HepG2 (cell line): ENCODE results near the gene KLHL18. TPM values are rescaled to one million over a fixed set of nuclear protein-coding genes. Genes with fewer than 3 reads are reported as not detected.

Source experiments
- ETV5 ChIP-seq: IDR thresholded peaks from 2 replicates; pipeline ENCODE4 v1.6.1; 2018; ENCODE audit warnings: missing biosample characterization, missing genetic modification reagents, inconsistent platforms, borderline replicate concordance
- FOXA3 ChIP-seq: IDR thresholded peaks from 2 replicates; pipeline ENCODE4 v1.6.1; 2016; ENCODE audit warnings: missing genetic modification reagents, missing compliant biosample characterization
- FOXO1 ChIP-seq: sonication (generic); formaldehyde crosslinking; IDR thresholded peaks from 2 replicates; pipeline ENCODE4 v1.4.0; 2020; ENCODE audit warnings: missing genetic modification reagents
- HOXA5 ChIP-seq: sonication (generic); formaldehyde crosslinking; IDR thresholded peaks from 2 replicates; pipeline ENCODE4 v1.4.0; 2020; ENCODE audit warnings: missing genetic modification reagents
- KDM5A ChIP-seq: fragments of 200-600 bp; sonication (generic); IDR thresholded peaks from 2 replicates; pipeline ENCODE4 v1.7.0; 2018; ENCODE audit warnings: antibody characterized with exemption, mild to moderate bottlenecking, low read length, borderline replicate concordance
- MIXL1 ChIP-seq: IDR thresholded peaks from 2 replicates; pipeline ENCODE4 v1.6.1; 2016
- MTA1 ChIP-seq: sonication (generic); formaldehyde crosslinking; IDR thresholded peaks from 2 replicates; pipeline ENCODE4 v1.4.0; 2020; ENCODE audit warnings: missing genetic modification reagents, mild to moderate bottlenecking, borderline replicate concordance
- RAD21 ChIP-seq: fragments of 450-650 bp; formaldehyde crosslinking; IDR thresholded peaks from 2 replicates; pipeline ENCODE4 v1.5.0; 2020; ENCODE audit warnings: mild to moderate bottlenecking
- polyA plus RNA-seq, 8 experiments: library from polyadenylated mRNA; depleted of rRNA in 3 of 8; stranded (reverse) in 7 of 8; unstranded in 1 of 8; fragments of >200 nt; fragmentation: Illumina TruSeq in 4 of 8; extraction: Trizol in 4 of 8; gene quantifications; 2 replicates each; pipeline versions ENCODE4 v1.2.1 to v1.2.3, GENCODE V29; 2011 to 2016; ENCODE audit warnings: low read depth in 4 of 8, missing spikeins in 1 of 8, mixed read lengths in 1 of 8; ENCODE audit not compliant: insufficient read depth in 1 of 8
- total RNA-seq, 5 experiments: library from RNA; depleted of rRNA; stranded (reverse); fragments of >200 nt; fragmentation: Illumina TruSeq; extraction: Trizol; gene quantifications; 2 replicates each; pipeline ENCODE4 v1.2.3, GENCODE V29; 2016; ENCODE audit warnings: low read depth in 1 of 5
- TF ChIP-seq, protein P1 (sequence below): sonication (generic); formaldehyde crosslinking; IDR thresholded peaks from 2 replicates; pipeline ENCODE4 v1.4.0; 2020; ENCODE audit warnings: mild to moderate bottlenecking, missing genetic modification reagents
- TF ChIP-seq, protein P2 (sequence below): sonication (generic); formaldehyde crosslinking; IDR thresholded peaks from 2 replicates; pipeline ENCODE4 v1.8.0; 2022; ENCODE audit warnings: mild to moderate bottlenecking, missing genetic modification reagents, moderate library complexity
- TF ChIP-seq, protein P3 (sequence below): sonication (generic); formaldehyde crosslinking; IDR thresholded peaks from 2 replicates; pipeline ENCODE4 v1.5.1; 2020; ENCODE audit warnings: mild to moderate bottlenecking, missing genetic modification reagents

KLHL18 gene
- total and polyA plus RNA-seq, 2 of the 13 experiments (the other 11 are each of a cell fraction or from before 2014, with no cell fraction given), result 17.5 to 18.8 TPM

DNA sequence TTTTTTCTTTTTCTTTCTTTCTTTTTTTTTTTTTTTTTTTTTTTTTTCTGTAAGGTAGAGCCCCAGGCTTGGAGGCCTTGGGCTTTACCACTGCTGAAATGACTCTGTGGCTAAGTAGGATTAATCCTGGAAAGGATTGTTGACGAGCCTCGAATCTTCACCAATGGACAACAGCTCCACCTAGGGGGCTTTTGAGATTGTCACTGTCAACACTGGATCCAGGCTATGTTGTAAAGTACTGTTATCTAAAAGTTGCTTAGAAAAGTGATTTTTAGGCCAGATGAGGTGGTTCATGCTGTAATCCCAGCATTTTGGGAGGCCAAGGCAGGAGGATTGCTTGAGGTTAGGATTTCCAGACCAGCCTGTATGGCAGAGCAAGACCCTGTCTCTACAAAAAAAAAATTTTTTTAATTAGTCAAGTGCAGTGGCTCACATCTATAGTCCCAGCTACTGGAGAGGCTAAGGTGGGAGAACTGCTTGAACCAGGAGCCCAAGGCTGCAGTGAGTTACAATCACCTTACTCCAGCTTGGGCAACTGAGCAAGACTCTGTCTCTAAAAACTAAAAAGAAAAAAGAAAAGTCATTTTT is 41.6 kb downstream of the KLHL18 start (continued):
- TF ChIP-seq, protein P1, sequence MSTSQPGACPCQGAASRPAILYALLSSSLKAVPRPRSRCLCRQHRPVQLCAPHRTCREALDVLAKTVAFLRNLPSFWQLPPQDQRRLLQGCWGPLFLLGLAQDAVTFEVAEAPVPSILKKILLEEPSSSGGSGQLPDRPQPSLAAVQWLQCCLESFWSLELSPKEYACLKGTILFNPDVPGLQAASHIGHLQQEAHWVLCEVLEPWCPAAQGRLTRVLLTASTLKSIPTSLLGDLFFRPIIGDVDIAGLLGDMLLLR, result no peak
- TF ChIP-seq FOXO1 (CRISPR knock-in tag) (peak; percentile 57; the same call in 1 of the 2 replicates), MIXL1 (CRISPR knock-in tag) (0 out of 2 replicates have a peak, but pooled peaks have one; percentile 37), ETV5 (CRISPR knock-in tag) (no peak), HOXA5 (CRISPR knock-in tag) (no peak), MTA1 (CRISPR knock-in tag) (no peak), FOXA3 (CRISPR knock-in tag) (peak; percentile 75), RAD21 (CRISPR knock-in tag) (peak; percentile 73), KDM5A (0 out of 2 replicates have a peak, but pooled peaks have one; percentile 22)
- TF ChIP-seq, protein P2, sequence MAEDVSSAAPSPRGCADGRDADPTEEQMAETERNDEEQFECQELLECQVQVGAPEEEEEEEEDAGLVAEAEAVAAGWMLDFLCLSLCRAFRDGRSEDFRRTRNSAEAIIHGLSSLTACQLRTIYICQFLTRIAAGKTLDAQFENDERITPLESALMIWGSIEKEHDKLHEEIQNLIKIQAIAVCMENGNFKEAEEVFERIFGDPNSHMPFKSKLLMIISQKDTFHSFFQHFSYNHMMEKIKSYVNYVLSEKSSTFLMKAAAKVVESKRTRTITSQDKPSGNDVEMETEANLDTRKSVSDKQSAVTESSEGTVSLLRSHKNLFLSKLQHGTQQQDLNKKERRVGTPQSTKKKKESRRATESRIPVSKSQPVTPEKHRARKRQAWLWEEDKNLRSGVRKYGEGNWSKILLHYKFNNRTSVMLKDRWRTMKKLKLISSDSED (CRISPR knock-in tag), result no peak
- TF ChIP-seq, protein P3, sequence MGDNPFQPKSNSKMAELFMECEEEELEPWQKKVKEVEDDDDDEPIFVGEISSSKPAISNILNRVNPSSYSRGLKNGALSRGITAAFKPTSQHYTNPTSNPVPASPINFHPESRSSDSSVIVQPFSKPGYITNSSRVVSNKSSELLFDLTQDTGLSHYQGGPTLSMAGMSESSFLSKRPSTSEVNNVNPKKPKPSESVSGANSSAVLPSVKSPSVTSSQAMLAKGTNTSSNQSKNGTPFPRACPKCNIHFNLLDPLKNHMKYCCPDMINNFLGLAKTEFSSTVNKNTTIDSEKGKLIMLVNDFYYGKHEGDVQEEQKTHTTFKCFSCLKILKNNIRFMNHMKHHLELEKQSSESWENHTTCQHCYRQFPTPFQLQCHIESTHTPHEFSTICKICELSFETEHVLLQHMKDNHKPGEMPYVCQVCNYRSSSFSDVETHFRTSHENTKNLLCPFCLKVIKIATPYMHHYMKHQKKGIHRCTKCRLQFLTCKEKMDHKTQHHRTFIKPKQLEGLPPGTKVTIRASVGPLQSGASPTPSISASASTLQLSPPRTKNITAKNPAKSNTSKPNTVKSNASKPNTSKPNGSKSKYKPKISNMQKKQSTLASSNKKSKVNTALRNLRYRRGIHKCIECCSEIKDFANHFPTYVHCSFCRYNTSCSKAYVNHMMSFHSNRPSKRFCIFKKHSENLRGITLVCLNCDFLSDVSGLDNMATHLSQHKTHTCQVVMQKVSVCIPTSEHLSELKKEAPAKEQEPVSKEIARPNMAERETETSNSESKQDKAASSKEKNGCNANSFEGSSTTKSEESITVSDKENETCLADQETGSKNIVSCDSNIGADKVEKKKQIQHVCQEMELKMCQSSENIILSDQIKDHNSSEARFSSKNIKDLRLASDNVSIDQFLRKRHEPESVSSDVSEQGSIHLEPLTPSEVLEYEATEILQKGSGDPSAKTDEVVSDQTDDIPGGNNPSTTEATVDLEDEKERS (CRISPR knock-in tag), result no peak
